GM19043 (cell line): ENCODE measurements around the gene FXR2.
"Not testable (repeated sequence)": the region's sequence is repeated elsewhere in the genome, so short reads cannot be mapped to it uniquely, and the experiment has no call there.

ENCODE experiments used
- ATAC-seq: cut with Tn5 transposase; IDR thresholded peaks from one replicate; pipeline ENCODE4 v1.9.1; 2021; ENCODE audit warnings: low read depth; ENCODE audit not compliant: unreplicated experiment

FXR2 gene

DNA sequence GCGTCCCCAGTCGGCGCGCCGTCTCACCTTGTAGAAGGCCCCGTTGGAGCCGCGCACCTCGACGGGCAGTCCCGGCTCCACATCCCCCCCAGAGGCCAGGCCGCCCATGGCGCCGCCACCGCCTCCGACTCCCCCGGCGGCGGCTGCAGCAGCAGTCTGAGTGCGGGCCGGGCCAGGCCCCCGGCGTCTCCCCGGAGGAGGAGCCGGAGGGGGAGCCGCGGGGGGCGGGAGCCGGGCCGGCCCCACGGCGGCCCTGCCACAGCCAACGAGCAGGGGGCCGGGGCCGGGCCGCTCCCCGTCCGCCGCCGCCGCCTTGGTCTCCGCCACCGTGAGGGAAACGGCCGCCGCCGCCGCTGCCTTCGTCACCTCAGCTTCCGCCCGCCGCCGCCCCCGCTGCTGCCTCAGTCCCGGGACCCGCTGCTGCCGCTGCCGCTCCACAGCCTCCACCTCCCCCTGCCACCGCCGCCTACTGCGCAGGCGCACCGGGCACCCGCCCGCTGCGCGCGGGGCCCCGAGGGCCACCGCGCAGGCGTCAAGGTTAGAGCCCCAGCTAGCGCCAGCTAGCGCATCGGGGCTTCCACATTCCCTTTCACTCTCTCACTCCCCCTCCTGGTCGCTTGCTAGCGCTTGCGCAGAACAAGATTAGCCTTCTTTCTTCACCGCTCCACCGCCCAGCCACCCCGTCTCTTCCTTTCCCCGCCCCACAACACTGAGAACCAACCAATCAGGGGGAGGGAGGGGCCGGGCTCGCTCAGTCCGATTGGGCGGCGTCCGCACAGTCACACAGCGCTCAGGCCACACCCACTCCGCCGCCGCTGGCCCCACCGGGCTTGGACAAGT, at the start of gene FXR2:
Gene FXR2 (minus strand): TSS at position 473 of the 840 bp plus-strand sequence. CDS start 365 bp downstream, at position 108.
- peak; percentile 87 for ATAC-seq

DNA sequence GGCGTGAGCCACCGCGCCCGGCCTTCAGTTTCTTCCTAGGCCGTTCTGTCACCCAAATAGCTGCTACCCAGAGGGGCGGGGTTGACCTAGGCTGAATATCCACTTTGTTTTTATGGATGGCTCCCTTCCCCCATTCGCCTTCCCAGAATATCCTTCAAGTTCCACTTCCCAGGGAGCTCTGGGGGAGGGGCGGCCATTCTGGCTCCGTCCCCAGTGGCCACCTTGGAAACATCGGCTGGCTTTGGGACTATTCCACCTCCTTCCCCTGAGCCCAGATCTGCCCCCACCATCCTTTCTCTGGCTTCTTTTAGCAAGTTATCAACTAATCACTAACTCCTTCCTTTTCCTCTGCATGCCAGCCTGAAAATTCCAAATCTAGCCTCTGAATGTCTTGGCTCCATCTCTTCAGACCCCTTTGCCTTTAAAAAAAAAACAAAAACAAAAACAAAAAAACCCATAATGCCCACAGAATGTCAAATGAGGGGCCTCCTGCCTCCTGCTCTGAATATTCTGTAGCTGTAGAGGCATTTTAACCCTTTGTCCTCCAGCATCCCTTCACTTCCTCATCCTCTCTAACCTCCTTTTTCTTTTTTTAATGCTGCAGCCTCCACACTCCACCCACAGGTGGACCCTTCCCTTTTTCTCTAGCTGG, 42.4 kb upstream of the FXR2 start:
- ATAC-seq, result no peak

DNA sequence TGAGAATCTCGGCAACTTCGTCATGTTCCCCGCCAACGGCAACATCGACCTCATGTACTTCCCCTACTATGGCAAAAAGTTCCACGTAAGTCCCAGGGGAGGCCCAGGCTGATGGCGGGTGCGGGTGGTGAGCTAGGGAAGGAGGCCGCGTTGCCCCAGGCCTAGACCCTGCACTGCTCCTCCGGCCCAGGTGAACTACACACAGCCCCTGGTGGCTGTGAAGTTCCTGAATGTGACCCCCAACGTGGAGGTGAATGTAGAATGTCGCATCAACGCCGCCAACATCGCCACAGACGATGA, 40.8 kb upstream of the FXR2 start:
- ATAC-seq, result no peak

GRCh38 chr17:7654832-7655540, 40.3 kb upstream of the FXR2 start:
- no peak for ATAC-seq

GRCh38 chr17:7652388-7653356, 38.0 kb upstream of the FXR2 start:
- ATAC-seq, result no peak

- no peak for ATAC-seq
These were observed 37.1 kb upstream of the FXR2 start for GRCh38 chr17:7651665-7652387.

DNA sequence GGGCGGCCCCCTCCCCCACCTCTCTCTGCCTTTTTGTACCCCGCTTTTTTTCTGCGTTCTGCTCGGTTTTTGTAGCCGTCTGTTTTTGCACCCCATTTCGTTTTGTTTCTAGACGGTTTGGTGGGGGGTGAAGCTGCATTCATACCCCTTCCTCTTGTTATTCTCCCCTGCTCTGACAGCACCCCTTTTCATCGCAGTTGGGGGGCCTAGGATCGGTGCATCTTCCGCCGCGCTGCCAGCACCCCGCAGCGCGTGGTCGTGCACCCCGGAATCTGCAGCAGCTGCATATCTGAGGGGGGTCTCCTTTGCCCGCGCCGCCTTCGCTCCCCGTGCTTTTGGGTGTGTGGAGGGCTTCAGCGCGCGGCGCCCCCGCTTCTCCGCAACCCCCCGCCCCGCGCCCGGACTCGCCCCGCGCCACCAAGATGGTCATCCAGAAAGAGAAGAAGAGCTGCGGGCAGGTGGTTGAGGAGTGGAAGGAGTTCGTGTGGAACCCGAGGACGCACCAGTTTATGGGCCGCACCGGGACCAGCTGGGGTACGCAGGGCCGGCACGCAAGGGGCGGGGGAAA, 36.5 kb upstream of the FXR2 start:
- no peak for ATAC-seq

DNA sequence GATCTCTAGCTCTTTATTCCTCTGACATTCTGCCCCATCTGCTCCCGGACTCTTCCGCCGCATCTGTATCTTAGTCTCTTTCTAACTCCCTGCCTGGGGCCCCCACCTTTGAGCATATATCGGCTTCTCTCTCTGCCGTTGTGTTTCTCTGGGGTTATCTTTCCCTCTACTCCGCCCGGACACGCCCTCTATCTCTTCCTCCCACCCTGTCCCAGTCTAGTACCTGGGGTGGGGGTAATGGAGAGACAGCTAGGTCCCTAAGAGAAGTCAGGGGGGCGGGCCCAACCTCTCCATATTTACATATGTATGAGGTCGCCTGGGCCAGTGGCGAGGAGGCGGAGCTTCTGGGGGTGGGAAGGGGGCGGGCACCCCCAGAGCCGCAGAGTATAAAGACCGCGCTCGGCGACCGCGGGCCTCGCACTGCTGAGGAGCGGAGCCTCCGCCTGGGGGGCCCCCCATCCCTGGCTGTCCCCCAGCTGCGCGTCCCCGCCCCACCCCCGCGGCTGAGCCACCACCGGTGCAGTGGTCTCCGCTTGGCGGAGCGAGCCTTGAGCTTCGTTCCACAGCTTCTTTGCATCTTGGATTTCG, 35.9 kb upstream of the FXR2 start, which contains the start of gene ATP1B2:
Gene ATP1B2 (plus strand): TSS at position 418 of the 588 bp plus-strand sequence. CDS start 593 bp downstream, outside the sequence.
- no peak for ATAC-seq

GRCh38 chr17:7647018-7647417, 32.3 kb upstream of the FXR2 start:
- ATAC-seq, result no peak

- ATAC-seq, result no peak
These were observed 31.8 kb upstream of the FXR2 start for GRCh38 chr17:7646457-7646856.

DNA sequence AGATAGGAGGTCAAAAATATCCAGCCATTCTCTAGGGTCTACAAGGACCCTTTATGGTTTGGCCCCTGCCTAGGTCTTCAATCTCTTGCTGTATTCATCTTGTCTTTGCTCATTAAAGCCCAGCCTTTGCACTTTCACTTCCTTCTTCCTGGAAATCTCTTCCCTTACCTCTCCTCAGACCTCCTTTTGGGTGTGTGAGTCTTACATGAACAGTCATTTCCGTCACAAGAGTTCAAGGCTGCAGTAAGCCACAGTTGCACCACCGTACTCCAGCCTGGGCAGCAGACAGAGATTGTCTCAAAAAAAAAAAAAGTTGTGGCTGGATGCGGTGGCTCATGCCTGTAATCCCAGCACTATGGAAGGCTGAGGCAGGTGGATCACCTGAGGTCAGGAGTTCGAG, 30.1 kb upstream of the FXR2 start:
- ATAC-seq, result no peak

GRCh38 chr17:7641635-7642034, 26.9 kb upstream of the FXR2 start:
- not testable (repeated sequence) for ATAC-seq

GRCh38 chr17:7640783-7641182, 26.1 kb upstream of the FXR2 start:
- ATAC-seq, result no peak

GRCh38 chr17:7636163-7636562, 21.5 kb upstream of the FXR2 start:
- no peak for ATAC-seq

DNA sequence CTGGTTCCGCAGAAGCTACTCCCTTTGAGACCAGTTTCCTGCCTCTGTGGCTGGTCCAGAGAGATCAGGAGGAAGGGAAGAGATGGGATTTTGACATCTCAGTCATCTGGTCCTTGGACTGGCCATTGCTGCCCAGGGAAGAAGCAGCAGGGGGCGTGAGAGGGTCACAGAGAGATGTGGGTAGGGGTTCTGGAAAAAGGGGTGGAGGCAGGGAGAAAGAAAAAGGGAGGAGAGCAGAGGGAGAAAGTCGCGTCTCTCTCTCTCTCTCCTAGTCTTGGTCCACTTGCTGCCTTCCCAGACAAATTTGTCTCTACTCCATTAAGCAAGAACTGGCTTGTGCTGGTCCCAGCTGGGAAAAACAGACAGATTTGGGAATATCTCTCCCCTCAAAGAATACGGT, 19.7 kb upstream of the FXR2 start:
- no peak for ATAC-seq

- no peak for ATAC-seq
These were observed 18.4 kb upstream of the FXR2 start for GRCh38 chr17:7633093-7633492.

- no peak for ATAC-seq
These were observed 17.8 kb upstream of the FXR2 start for GRCh38 chr17:7632492-7632894.

DNA sequence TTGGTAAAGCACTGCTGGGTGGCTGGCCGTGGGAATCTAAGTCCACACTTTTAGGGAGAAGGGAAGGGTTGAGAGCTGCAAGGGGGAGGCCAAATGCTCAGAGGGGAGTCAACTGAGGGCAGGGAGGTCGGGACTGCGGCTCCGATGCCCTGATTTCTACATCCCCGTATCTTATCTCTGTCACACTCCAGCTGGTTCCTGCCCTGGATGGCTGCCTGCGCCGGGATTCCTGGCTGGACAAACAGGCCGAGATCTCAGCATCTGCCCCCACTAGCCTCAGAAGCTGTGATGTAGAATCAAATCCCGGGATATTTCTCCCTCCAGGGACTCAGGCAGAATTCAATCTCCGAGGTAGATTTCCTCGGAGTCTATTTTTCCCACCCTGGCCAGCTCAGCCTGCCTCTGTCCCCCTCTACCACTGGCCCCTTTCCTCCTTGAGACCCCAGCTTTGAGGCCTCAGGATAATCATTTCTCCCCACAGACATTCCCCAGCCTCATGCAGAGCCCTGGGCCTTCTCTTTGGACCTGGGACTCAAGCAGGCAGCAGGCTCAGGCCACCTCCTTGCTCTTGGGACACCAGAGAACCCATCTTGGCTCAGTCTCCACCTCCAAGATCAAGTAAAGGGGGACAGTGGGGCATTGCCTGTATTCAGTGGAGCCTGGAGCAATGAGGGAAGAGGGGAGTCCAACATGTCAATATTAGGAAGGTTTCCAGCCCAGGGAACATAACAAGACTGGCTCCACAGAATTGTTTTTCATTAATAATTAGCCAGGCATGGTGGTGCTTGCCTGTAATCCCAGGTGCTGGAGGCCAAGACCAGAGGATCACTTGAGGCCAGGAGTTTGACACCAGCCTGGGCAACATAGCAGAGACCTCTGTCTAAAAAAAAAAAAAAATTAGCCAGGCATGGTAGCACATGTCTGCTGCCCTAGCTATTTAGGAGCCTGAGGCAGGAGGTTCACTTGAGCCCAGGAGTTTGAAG, 17.0 kb upstream of the FXR2 start:
- ATAC-seq, result no peak
